K562 (cell line): ENCODE results near the gene FHIT. TPM values are rescaled to one million over a fixed set of nuclear protein-coding genes. Genes with fewer than 3 reads are reported as not detected.

Experiments used
- ATAC-seq: fragments of 200-7000 bp; cut with Tn5 transposase; 3 replicates; pipeline ENCODE4 v1.9.1; 2020; ENCODE audit warnings: moderate library complexity
- BruUV-seq: library from RNA; stranded (reverse); fragments of 400-500 nt; replicated peaks from 2 replicates; lab custom pipeline; 2021; lab: Mats Ljungman, UMichigan
- CTCF ChIA-PET: fragments of 300-600 bp; formaldehyde crosslinking; extraction: SDS; loops from one replicate; lab custom pipeline; 2021; ENCODE audit warnings: low intra/inter-chr PET ratio; lab: Yijun Ruan, JAX
- POLR2A ChIA-PET: fragments of 300-600, 350-650 bp; sonication (Branson Sonifier 250); formaldehyde crosslinking; extraction: SDS; loops from one replicate; lab custom pipeline; 2021; ENCODE audit warnings: antibody characterized with exemption, inconsistent platforms; lab: Yijun Ruan, JAX
- DNase-seq, 4 experiments: peaks; one replicate each; pipeline versions ENCODE4 v3.0.0 to v3.0.0-alpha.2; 2011 to 2018; ENCODE audit warnings: low spot score in 3 of 4, mixed read lengths in 3 of 4; ENCODE audit errors: extremely low read depth in 1 of 4
- FAIRE-seq: peaks from 2 replicates; lab custom pipeline; 2011; peaks lifted over from hg19 to GRCh38; lab: Jason Lieb, UNC
- H2AFZ ChIP-seq: 2 replicates; pipeline ENCODE4 v1.6.0; 2011; ENCODE audit warnings: low read depth, low read length, control low read depth, inconsistent platforms
- H3K27ac ChIP-seq: fragments of 200-600 bp; 3 replicates; pipeline ENCODE4 v1.8.0; 2011; ENCODE audit warnings: low read depth, mild to moderate bottlenecking, control low read depth, inconsistent platforms, low read length, moderate library complexity, mixed read lengths; ENCODE audit errors: extremely low read depth
- H3K27me3 ChIP-seq, 2 experiments: fragments of 300-600 bp in 1 of 2; 2 replicates in 1 of 2; 3 replicates in 1 of 2; pipeline versions ENCODE4 v1.6.0 to v1.8.0; 2011; ENCODE audit warnings: inconsistent platforms in 2 of 2, low read length in 2 of 2, mild to moderate bottlenecking in 1 of 2, mixed read lengths in 1 of 2, moderate library complexity in 1 of 2; ENCODE audit not compliant: control insufficient read depth in 2 of 2, insufficient read depth in 2 of 2
- H3K36me3 ChIP-seq: fragments of 300-600 bp; 3 replicates; pipeline ENCODE4 v1.8.0; 2011; ENCODE audit warnings: mild to moderate bottlenecking, low read length, inconsistent platforms; ENCODE audit not compliant: control insufficient read depth, insufficient read depth
- H3K4me1 ChIP-seq, 2 experiments: fragments of 200-600 bp in 1 of 2; replicated peaks in 1 of 2; 2 replicates in 1 of 2; 3 replicates in 1 of 2; pipeline versions ENCODE4 v1.5.1 to v1.8.0; 2011; ENCODE audit warnings: inconsistent platforms in 2 of 2, low read length in 2 of 2, mild to moderate bottlenecking in 1 of 2, mixed read lengths in 1 of 2, moderate library complexity in 1 of 2; ENCODE audit not compliant: control insufficient read depth in 2 of 2, insufficient read depth in 2 of 2
- H3K4me2 ChIP-seq: 2 replicates; pipeline ENCODE4 v1.6.1; 2011; ENCODE audit warnings: low read length, control low read depth, inconsistent platforms, mixed read lengths; ENCODE audit not compliant: insufficient read depth
- H3K4me3 ChIP-seq: fragments of 200-600 bp; sonication (generic), shearing (Covaris generic); 2 replicates; pipeline ENCODE4 v1.5.1; 2016; ENCODE audit warnings: control low read depth, inconsistent platforms
- H3K79me2 ChIP-seq: fragments of 200-600 bp; 3 replicates; pipeline ENCODE4 v1.8.0; 2011; ENCODE audit warnings: low read length, inconsistent platforms; ENCODE audit not compliant: control insufficient read depth, insufficient read depth
- H3K9ac ChIP-seq, 2 experiments: 2 replicates each; pipeline versions ENCODE4 v1.6.0 to v1.6.1; 2011; ENCODE audit warnings: low read depth in 2 of 2, low read length in 2 of 2, control low read depth in 1 of 2, inconsistent platforms in 1 of 2, mild to moderate bottlenecking in 1 of 2, mixed read lengths in 1 of 2; ENCODE audit not compliant: insufficient read depth in 1 of 2
- H3K9me1 ChIP-seq: one replicate; pipeline ENCODE4 v1.6.0; 2011; ENCODE audit warnings: inconsistent platforms, mild to moderate bottlenecking, low read length, moderate library complexity; ENCODE audit not compliant: control insufficient read depth, insufficient read depth
- H3K9me3 ChIP-seq: replicated peaks from 2 replicates; pipeline ENCODE4 v1.5.1; 2011; ENCODE audit warnings: low read depth, low read length, inconsistent platforms; ENCODE audit not compliant: control insufficient read depth, insufficient read depth
- H4K20me1 ChIP-seq: replicated peaks from 2 replicates; pipeline ENCODE4 v1.6.1; 2011; ENCODE audit warnings: low read length, inconsistent platforms, mixed read lengths; ENCODE audit not compliant: control insufficient read depth, insufficient read depth
- ELF2 ChIP-seq: fragments of 250-450 bp; sonication (Bioruptor Pico); IDR thresholded peaks from 2 replicates; pipeline ENCODE4 v1.5.0; 2021; ENCODE audit warnings: mild to moderate bottlenecking
- ETV1 ChIP-seq: fragments of 450-650 bp; conservative IDR thresholded peaks from 2 replicates; pipeline ENCODE4 v1.6.1; 2016; ENCODE audit warnings: missing genetic modification characterization, control low read depth, low read depth, missing compliant biosample characterization
- TRIM24 ChIP-seq, 2 experiments: fragments of 450-650 bp; IDR thresholded peaks; 2 replicates each; pipeline ENCODE4 v1.6.1; 2016
- WGBS: fragments of 100-300 bp; shearing (Covaris generic); methylation state at CpG from one replicate; pipeline ENCODE4 v1.1.6; 2016; ENCODE audit warnings: low coverage, mixed read lengths; ENCODE audit not compliant: insufficient coverage; ENCODE audit errors: missing lambda C conversion rate; 5-methylcytosine and 5-hydroxymethylcytosine counted together
- in situ Hi-C: fragments of 300-500 bp; cut with MboI; formaldehyde crosslinking; loops from 4 replicates; pipeline ENCODE4 v1.15.0; 2018; ENCODE audit warnings: inconsistent platforms, mixed read lengths
- intact Hi-C: fragments of 100-400 bp; cut with micrococcal nuclease; formaldehyde crosslinking; loops from 2 replicates; pipeline ENCODE4 v1.14.2; 2022
- polyA plus RNA-seq, 8 experiments: library from polyadenylated mRNA; depleted of rRNA in 4 of 8; stranded (reverse) in 5 of 8; unstranded in 3 of 8; fragments of >200 nt; fragmentation: Nextera tagmentation in 2 of 8; fragmentation: Illumina TruSeq in 1 of 8; extraction: Ambion mirVana in 2 of 8; extraction: Trizol in 1 of 8; gene quantifications; 2 replicates each; pipeline versions ENCODE4 v1.2.1 to v1.2.3, GENCODE V29; 2011 to 2014; ENCODE audit warnings: inconsistent platforms in 1 of 8, missing spikeins in 1 of 8
- total RNA-seq, 7 experiments: library from RNA; depleted of rRNA in 6 of 7; stranded (reverse); fragments of >200 nt in 6 of 7; fragmentation: Illumina TruSeq in 2 of 7; extraction: Trizol in 2 of 7; gene quantifications; 2 replicates each; pipeline versions ENCODE4 v1.2.1 to v1.2.3, GENCODE V29; 2011 to 2021; ENCODE audit warnings: low replicate concordance in 1 of 7
- TF ChIP-seq, protein P1 (sequence below), 2 experiments: fragments of 450-650 bp in 1 of 2; sonication (generic) in 1 of 2; formaldehyde crosslinking in 1 of 2; IDR thresholded peaks in 1 of 2; conservative IDR thresholded peaks in 1 of 2; 2 replicates each; pipeline versions ENCODE4 v1.6.1 to v1.8.1; 2016 to 2023; ENCODE audit warnings: mild to moderate bottlenecking in 2 of 2, moderate library complexity in 2 of 2, inconsistent platforms in 1 of 2, missing genetic modification reagents in 1 of 2
- TF ChIP-seq, protein P2 (sequence below): IDR thresholded peaks from 3 replicates; pipeline ENCODE4 v1.6.1; 2011; ENCODE audit warnings: borderline replicate concordance, mild to moderate bottlenecking, moderate library complexity; ENCODE audit not compliant: insufficient read length; ENCODE audit errors: extremely low read depth

FHIT gene
- total and polyA plus RNA-seq, 9 of the 15 experiments (the other 6 are each of a cell fraction or from before 2014, with no cell fraction given), result 1.7 to 9.1 (median 4.3) TPM

DNA sequence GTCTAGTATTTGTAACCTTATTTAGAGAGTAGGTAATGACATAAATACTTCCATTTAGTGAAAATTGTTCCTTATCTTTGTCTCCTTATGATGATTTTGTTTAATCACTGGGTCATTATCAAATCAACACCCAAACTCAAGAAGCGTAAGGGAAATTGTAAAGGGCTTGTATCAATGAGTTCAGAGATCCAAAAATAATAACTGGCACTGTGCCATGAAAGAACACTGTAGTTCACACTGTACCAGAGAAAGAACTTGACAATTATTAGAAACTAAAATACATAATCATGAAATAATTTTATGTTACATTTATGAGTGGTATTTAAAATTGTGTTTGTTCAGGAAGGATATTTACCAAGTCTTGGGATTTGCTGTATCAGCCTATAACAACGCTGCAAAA, 895.4 kb downstream of the FHIT start (continued):
- no peak for TF ChIP-seq ETV1 (tag)
- no peak for TF ChIP-seq ELF2 (CRISPR knock-in tag)

DNA sequence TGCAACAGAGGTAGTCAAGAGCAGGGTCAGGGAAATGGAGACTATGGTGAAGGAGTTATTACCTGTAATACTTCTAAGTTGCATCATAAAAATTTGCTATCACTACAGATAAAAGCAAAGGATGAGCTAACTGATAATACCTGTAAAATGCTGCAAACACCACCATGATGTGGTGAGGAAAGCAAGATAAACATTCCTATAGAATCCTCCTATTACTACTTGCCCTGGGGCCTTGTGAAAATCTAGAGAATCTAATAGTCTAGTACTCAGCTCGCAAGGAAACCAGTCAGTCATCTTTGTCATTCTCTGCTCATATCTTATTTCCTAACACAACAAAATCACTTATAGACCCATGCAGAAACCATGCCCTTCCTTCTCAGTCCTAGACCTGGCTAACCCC, 899.8 kb downstream of the FHIT start:
- intact Hi-C loops (no loop called here), in situ Hi-C loops (no loop called here)
- Histone ChIP-seq H3K9ac (no peak overlapping the region), H3K4me1 (no peaks in the 10 kb centered on the region), H4K20me1 (no peaks in the 10 kb centered on the region), H3K9me1 (no peaks in the 10 kb centered on the region), H3K27me3 (no peaks in the 10 kb centered on the region), H3K9me3 (no peaks in the 10 kb centered on the region; the same call in 1 of the 2 replicates), H3K27ac (no peak overlapping the region)
- 38% methylated on average over 1 of the region's 1 CpG for WGBS
- no peak for DNase-seq
- ATAC-seq, result no peak
- TF ChIP-seq, protein P1, sequence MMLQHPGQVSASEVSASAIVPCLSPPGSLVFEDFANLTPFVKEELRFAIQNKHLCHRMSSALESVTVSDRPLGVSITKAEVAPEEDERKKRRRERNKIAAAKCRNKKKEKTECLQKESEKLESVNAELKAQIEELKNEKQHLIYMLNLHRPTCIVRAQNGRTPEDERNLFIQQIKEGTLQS (IDR thresholded peaks at IDR 0.05), result peak; percentile 9; the same call in 1 of the 2 replicates
- TF ChIP-seq, protein P1 (CRISPR knock-in tag; conservative IDR thresholded peaks at IDR 0.05), result no peak
- TF ChIP-seq, protein P2, sequence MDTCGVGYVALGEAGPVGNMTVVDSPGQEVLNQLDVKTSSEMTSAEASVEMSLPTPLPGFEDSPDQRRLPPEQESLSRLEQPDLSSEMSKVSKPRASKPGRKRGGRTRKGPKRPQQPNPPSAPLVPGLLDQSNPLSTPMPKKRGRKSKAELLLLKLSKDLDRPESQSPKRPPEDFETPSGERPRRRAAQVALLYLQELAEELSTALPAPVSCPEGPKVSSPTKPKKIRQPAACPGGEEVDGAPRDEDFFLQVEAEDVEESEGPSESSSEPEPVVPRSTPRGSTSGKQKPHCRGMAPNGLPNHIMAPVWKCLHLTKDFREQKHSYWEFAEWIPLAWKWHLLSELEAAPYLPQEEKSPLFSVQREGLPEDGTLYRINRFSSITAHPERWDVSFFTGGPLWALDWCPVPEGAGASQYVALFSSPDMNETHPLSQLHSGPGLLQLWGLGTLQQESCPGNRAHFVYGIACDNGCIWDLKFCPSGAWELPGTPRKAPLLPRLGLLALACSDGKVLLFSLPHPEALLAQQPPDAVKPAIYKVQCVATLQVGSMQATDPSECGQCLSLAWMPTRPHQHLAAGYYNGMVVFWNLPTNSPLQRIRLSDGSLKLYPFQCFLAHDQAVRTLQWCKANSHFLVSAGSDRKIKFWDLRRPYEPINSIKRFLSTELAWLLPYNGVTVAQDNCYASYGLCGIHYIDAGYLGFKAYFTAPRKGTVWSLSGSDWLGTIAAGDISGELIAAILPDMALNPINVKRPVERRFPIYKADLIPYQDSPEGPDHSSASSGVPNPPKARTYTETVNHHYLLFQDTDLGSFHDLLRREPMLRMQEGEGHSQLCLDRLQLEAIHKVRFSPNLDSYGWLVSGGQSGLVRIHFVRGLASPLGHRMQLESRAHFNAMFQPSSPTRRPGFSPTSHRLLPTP, result no peak
- TF ChIP-seq TRIM24 (IDR thresholded peaks at IDR 0.05), result peak; percentile 28 to 40; a peak in 2 of 4 replicates
- TF ChIP-seq, all 486 proteins: peak for 2
- ChIA-PET POLR2A (no interaction called here), CTCF (no interaction called here)
- no TSS peak for BruUV-seq
- FAIRE-seq, result no peak
- no peaks in the 10 kb centered on the region for H3K79me2 ChIP-seq
- no peak overlapping the region for H2AFZ ChIP-seq
- no peaks in the 10 kb centered on the region for H3K36me3 ChIP-seq
- H3K4me3 ChIP-seq, result no peak overlapping the region
- H3K4me2 ChIP-seq, result no peak overlapping the region
